ENCODE measurements around the gene TMEM63A.

The TMEM63A gene

GRCh38 chr1:225863167-225863566, 19.0 kb downstream of the TMEM63A start:
- DNase-seq, result peak; percentile 21

DNA sequence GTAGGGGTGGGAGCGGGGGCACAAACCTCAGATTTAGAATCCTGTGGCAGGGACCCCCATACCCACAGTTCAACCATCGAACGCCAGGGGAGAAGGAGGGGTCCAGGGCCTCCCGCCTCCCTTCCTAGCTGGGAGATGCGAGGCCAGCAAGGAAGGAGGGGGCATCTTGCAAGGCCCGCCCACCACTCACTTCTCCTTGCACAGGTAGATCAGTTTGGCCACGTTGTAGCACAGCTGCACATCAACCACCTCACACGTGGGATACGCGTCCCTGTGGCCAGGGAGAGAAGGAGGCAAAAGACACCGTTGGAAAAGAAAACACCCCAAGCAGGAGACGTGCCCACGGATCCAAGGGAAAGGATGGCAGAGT, 19.6 kb downstream of the TMEM63A start:
- DNase-seq, result no peak

DNA sequence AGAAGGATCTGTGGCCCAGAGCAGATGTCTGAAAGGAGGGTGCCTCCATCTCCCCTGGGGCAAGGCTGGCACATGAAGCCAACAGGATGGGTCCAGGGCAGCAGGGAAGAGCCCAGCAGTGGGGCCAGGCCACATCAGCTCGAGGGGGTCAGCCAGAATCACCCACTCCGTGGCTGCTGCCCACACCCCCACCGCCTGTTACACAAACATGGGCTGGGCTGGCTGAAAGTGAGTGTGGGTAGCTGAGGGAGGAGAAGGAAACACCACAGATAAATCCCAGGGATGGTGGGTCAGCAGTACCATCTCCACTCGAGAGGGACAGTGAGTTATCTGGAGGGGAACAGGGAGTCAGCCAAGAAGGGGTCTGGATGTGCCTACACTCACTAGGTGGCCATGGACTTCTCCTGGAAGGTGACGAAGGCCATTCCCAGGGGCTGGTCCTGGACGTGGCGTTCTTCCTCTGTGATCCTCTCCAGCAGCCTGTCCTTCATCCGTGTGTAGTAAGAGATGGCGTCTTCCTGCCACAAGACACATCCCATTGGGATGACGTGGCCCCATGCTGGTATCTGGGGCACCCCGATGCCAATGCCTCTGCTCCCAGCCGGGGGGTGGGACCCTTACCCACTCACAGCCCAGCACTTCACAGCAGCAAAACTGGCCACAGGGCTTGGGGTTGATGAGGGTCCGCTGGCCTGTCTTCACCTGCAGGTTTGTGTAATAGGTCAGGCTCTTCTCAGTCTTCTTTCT, 20.2 kb downstream of the TMEM63A start:
- DNase-seq, result no peak

GRCh38 chr1:225860876-225861441, 21.2 kb downstream of the TMEM63A start:
- no peak for DNase-seq

DNA sequence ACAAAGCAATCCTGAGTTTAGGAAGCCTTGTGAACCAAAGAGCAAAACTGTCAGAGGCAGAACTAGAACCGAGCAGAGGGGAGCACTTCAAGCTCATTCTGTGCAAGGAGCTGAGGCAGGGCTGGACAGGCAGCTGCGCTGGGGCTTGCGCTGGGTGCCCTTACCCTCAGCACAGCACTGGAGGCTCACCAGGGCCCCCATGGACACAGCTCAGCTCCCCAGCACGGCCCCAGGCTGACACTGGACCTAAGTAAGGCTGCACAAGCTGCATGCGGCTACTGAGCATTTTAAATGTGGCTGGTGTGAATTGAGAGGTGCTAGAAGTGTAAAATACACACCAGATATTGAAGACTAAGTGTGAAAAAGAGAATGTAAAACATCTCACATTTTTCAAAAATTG, 22.1 kb downstream of the TMEM63A start:
- no peak for DNase-seq

DNA sequence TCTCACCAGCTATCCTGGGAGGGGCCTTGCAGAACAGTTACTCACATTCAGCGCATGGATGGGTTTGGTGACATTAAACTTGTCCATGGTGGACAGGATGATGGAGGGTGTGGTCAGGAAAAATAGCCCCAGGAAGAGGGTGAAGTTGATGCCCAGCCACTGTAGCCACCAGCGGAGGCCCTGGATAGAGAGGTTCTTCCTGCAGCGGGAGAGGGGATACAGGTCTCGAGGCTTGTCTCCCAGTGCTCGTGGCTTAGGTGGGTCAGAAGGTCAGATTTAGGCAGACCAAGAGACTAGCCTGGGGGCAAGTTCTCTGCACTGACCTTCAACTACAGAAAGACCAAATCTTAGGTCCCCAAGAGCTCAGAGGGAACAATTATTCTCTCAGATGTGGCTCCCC, 23.0 kb downstream of the TMEM63A start:
- no peak for DNase-seq

DNA sequence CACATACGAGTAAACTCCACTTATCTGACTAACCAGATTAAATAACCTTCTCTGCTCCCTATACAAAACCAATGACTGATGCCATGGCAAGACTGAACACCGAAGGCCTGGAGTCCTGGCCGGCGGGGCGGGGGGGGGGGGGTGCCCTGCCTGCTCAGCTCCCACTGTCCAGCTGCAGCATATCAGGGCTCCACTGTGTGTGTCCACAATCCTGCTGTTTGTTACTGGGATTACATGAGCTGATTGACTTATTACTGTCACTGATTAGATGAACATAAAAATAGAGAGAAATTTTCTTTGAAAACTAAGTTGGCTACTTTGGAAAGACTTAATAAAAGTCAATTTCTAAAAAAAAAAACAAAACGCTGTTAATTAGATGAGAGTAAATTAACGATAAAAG, 24.9 kb downstream of the TMEM63A start:
- no peak for DNase-seq

DNA sequence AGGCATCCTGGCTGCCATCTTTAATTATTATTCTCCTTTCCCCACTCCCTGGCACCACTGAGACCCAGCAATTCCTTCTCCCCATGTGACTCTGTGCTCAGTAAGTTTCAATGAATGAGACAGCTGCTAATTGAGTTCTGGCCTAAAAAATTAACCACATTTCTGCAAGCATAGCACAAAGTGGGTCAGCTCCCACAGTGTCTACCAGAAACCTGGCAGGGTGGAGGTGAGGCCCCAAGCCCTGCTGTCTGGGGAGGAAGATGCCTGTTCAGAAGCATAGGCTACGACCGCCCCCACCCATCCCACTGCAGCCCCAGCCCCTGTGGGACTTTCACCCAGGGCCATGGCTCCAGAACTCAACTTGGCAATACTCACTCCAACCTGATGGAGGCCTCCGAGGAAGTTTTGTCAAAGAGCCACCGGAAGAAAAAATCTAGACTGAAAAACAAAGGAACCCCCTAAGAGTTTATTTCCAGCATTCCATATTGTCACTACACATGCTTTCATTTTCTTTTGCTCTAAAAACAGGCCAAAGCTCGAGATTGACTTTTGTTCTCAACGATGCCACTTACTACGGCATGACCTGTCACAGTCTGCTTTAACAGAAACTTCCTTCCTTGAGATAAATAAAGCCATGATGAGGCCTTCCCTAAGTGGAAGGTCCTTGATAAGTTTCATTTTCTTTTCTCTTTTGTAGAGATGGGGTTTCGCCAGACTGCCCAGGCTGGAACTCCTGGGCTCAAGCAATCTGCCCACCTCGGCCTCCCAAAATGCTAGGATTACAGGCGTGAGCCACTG, 26.5 kb downstream of the TMEM63A start:
- no peak for DNase-seq

DNA sequence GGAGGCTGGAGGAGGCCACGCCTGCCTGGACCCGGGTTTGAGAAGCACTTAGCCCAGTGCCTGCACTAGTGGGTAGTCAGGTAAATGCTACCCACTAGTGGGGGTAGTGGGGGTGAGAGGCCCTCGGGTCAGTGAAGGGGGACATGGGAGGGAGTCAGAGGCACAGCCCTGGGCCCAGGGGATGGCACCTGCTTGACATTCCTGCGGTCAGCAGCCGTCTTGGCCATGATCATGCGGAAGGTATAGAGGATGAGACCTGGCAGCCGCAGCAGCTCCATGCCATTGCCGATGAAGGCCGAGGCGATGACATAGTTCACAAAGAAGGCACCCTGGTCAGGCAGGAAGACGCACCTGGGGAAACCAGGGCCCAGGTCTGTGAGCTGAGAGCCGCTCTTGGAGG, 28.7 kb downstream of the TMEM63A start:
- DNase-seq, result no peak

DNA sequence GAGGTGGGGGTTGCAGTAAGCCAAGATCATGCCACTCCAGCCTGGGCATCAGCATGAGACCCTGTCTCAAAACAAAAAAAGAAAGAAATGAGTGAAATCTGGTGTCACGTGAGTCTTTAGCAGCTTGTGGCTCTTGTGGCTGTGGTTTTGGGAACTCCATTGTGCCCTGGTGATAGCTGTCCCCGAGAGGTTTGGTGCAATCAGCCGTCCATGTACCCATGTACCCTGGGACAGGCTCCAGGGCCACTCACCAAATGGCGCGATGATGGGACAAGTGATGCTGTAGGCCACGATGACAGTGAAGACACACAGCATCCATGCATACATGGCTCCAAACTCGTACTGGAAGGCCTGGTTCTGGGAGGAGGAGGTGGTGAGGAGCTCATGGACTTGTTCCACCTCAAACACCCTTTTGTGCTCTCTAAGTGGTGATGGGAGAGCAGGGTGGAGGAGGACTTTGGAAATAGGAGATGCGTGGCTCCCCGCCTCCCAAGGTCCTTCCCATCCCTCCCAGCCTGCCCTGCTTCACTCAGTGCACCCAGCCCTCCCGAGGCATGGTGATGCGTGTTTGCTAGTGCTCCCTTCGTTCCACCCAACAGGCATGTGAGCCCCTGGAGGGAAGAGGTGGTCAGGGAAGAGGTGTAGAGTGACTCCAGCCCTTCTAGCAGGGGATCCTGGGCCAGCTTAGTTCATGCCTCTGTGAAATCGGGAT, 29.6 kb downstream of the TMEM63A start:
- DNase-seq, result no peak

- DNase-seq, result no peak
Measured at GRCh38 chr1:225851805-225852204, 30.4 kb downstream of the TMEM63A start.

DNA sequence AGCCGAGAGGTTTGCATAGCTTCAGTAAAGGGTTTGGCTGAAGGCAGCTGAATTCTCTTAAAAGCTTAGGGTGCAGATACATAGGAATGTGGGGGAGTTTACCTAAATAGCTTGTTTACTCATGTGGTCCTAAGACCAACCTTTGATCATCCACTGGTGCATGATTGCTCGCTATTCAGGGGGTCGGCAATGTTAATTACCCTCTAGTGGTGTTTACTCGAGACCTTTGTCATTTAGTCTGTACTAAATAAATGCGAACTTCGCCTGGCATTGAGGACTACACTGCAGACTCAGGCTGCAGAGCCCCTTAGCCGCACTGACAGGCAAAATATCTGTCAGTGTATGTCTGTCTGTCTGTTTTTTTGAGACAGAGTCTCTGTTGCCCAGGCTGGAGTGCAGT, 31.8 kb downstream of the TMEM63A start:
- DNase-seq, result no peak

GRCh38 chr1:225849925-225850324, 32.3 kb downstream of the TMEM63A start:
- no peak for DNase-seq

DNA sequence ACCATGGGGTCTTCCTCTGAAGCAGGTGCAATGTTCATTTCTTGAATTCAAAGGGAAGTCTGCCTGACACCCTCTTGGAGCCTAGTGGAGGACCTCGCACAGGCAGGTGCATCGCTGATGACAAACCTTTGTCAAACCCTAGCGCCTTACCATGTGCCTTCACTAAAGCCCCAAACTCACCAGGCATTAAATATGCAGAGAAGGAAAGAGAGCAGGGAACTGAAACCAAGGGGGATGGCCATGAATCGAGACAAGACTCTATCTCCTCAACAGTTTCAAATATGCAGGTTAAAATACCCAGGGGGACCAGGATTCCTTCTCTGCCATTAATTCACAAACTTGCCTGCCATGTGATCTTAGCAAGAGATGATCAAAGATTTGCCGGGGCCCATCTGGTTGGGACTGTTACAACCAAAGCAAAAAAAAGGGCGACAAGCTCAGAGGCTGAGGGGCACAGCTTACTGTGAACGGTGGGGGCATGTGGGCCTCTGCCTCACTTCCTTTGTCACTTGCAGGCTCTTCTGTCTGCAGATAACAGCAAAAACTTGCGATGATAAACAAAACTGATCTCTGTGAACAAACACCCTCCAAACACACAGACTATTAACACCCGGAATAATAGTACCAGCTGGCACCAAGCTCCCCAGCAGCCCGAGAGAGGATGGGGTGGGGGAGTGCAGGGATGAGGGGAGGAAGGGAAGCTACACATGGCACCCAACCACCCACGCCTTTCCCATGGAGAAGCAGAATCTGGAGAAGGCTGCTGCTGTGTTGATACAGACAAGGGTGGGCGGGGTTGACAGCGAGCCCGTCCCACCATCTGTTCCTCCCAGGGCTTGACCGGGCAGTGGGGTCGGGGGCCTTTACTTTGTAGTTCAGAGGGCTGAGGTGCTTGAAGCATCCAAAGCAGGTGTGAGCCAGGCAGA, 33.9 kb downstream of the TMEM63A start:
- no peak for DNase-seq

- DNase-seq, result no peak
Measured at GRCh38 chr1:225847610-225848009, 34.6 kb downstream of the TMEM63A start.

DNA sequence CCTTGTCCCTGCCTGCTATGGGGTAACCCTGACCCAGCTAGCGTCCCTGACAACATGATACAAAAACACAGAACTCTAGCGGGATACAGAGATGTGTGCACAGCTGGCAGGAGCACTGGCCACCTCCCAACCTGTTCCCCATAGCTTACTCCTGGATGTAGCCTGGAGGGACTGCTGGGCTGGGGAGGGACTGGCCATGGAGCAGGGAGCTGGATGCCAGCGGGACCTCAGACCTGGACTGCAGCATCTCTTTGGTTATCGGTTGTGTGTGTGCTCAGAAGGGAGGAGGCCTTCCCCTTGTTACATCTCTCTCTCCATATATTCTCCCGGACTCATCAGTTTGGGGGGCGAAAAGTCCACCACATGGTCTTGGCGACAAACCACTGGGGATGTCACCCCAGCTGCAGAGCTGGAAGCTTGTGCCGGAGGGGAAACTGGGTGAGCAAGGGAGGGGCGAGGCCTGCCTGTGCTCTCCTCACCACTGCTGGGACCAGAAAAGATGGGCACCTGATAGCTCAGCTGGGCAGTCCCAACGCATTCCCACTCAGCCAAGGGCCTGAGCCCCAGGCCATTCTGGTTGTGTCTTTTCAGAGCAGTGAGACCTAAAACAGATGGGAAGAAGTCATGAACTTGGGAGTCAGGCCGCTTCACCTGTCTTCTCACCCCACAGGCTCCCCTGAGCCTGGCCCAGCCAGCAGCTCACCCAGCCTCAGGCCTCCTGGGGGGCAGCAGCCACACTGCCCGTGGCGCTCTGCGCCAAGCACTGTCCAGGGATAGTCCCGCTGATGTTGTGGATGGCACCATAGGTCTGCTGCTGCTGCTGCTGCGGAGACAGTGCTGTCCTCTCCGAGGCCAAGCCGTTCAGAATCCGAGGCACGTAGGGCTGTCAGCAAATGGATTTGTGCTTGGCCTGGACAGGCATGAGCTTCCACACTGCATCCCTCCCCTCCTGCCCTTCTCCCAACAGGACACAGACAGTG, 35.6 kb downstream of the TMEM63A start:
- DNase-seq, result no peak

DNA sequence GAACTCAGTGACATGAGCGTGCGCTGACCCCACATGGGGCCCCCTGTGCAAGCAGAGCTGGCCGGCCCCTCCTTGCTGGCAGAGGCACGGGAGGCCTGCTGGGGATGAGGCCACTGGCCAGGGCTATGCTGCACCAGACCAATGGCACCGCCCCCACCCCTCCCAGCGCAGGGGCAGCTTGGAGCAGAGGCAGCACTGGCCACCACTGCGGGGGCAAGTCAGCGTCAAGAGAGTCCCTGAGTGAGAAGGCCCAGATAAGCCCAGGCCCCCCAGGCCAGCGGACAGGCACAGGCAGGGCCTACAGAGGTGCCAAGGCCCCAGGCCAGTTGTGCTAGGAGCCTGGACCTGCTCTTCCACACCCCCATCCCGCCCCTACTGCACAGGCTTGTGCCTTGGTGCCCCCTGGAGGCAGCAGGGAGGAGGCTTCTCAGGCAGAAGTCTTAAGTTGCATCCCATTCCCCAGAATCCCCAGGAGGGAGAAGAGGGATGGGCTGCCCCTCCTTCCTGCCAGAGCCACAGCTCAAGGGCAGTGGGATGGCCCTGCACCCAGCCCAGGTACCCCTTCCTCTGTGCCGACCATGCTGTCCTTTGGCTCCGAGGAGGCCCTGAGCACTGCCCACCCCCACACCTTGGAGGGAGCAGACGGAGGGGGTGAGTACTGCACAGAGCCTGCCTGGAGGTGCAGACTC, 36.5 kb downstream of the TMEM63A start:
- peak; percentile 35 for DNase-seq

- no peak for DNase-seq
Measured at GRCh38 chr1:225845097-225845496, 37.1 kb downstream of the TMEM63A start.

- no peak for DNase-seq
Measured at GRCh38 chr1:225844236-225845061, 37.7 kb downstream of the TMEM63A start.

DNA sequence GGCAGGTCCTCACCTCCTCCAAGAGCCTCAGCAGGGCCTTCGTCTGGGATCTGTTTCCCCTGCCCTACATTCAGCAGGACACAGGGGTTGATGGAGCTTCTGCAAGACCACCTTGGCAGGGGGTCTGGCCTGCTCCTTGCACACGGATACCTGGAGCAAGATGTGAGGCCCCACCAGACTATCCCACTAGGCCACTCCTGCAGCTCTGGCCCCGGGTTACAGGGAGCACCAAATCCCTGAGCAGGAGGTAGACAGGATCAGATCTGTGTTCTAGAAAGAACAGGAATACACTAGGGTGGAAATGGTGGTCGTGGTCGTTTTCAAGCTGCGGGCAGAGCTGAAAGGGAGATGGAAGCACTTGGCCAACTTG, 38.8 kb downstream of the TMEM63A start:
- no peak for DNase-seq

Measured in NCI-H446 treated with DMSO at 0.1 percent for 48 hours (cell line).